NCI-H748 (cell line): Measurements from ENCODE around the gene MNDA.
"Not testable (repeated sequence)": the region's sequence is repeated elsewhere in the genome, so short reads cannot be mapped to it uniquely, and the experiment has no call there.

Source experiments
- DNase-seq: peaks from one replicate; lab custom pipeline; 2025; ENCODE audit not compliant: unreplicated experiment; lab: John Stamatoyannopoulos, UW

MNDA gene

GRCh38 chr1:158836038-158836437, 4.9 kb downstream of the MNDA start:
- DNase-seq: no peak

DNA sequence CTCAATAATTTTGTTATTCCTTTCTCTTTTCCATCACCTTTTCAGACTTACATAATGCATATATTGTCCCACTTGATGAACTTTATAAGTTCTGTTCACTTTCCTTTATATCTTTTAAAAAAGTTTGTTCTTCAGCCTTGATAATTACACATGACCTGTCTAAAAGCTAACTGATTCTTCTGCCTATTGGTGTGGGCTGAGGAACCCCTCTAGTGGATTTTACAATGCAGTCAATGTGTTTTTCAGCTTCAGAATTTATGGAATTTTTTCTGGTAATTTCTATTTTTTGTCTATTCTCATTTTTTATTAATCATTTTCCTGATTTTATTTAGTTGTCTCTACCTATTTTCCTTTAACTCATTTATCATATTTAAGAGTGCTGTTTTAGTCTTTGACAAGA, 7.5 kb downstream of the MNDA start:
- DNase-seq: no peak

- no peak for DNase-seq
Measured at GRCh38 chr1:158839566-158839965, 8.4 kb downstream of the MNDA start.

GRCh38 chr1:158840236-158840635, 9.1 kb downstream of the MNDA start:
- DNase-seq: no peak

DNA sequence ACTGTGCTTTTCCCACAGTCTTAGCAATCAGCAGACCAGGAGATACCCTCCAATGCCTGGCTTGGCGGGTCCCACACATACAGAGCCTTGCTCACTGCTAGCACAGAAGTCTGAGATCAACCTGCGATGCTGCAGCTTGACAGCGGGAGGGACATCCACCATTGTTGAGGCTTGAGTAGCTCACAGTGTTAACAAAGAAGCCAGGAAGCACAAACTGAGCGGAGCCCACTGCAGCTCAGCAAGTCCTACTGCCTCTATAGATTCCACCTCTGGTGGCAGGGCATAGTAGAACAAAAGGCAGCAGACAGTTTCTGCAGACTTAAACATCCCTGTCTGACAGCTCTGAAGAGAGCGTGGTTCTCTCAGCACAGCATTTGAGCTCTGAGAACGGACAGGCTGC, 33.4 kb downstream of the MNDA start:
- DNase-seq: no peak

GRCh38 chr1:158870438-158870837, 39.3 kb downstream of the MNDA start:
- not testable (repeated sequence) for DNase-seq

DNA sequence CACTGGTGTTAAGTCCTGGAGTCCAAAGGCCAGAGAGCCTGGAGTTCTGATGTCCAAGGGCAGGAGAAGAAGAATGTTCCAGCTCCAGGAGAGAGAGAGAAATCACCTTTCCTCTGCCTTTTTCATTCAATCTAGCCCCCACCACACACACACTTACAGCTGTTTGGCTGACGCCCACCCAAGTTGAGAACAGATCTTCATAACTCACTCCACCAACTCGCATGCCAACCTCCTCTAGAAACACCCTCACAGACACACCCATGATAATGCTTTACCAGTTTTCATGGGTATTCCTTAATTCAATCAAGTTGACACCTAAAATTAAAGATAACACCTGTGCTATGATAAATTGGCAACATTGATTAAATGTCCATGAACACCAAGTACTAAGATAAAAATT, 42.0 kb downstream of the MNDA start:
- DNase-seq: no peak

DNA sequence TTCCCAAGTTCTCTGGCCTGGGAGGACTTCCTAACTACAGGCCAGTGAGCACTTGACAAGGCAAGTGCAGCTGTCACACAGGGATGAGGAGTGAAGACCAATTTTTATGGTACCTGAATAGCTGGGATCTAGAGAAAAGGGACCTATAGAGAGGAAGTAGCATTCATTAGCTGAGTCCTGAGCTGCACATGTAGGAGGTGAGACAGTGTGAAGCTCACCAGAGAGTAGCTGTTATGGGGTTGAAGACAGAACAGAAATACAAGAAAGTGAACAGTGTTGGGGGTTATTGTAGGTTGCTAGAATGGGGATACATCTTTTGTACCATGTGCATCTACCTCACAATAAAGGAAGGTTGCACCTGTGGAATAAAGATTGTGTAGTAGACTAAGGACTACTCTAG, 62.5 kb downstream of the MNDA start:
- no peak for DNase-seq

GRCh38 chr1:158898722-158899121, 67.6 kb downstream of the MNDA start:
- no peak for DNase-seq
